RWPE1 (cell line): ENCODE measurements around the gene HUS1B.
"Not testable (repeated sequence)": the region's sequence is repeated elsewhere in the genome, so short reads cannot be mapped to it uniquely, and the experiment has no call there.

Experiments
- CTCF ChIA-PET: fragments of 350-600 bp; sonication (Branson Sonifier 250); formaldehyde crosslinking; extraction: SDS; loops from one replicate; lab custom pipeline; 2021; lab: Yijun Ruan, JAX
- POLR2A ChIA-PET: fragments of 400-600 bp; formaldehyde crosslinking; extraction: SDS; loops from one replicate; lab custom pipeline; 2020; ENCODE audit warnings: antibody characterized with exemption; ENCODE audit not compliant: low non-redundant PET; lab: Yijun Ruan, JAX
- DNase-seq: peaks from one replicate; pipeline ENCODE4 v3.0.0; 2012; ENCODE audit warnings: low spot score
- H3K27ac ChIP-seq: fragments of 450-650 bp; 2 replicates; pipeline ENCODE4 v1.5.1; 2017
- TF ChIP-seq, protein P1 (sequence below): fragments of 450-650 bp; conservative IDR thresholded peaks from 2 replicates; pipeline ENCODE4 v1.5.1; 2017; ENCODE audit warnings: low read depth, mild to moderate bottlenecking

HUS1B gene

DNA sequence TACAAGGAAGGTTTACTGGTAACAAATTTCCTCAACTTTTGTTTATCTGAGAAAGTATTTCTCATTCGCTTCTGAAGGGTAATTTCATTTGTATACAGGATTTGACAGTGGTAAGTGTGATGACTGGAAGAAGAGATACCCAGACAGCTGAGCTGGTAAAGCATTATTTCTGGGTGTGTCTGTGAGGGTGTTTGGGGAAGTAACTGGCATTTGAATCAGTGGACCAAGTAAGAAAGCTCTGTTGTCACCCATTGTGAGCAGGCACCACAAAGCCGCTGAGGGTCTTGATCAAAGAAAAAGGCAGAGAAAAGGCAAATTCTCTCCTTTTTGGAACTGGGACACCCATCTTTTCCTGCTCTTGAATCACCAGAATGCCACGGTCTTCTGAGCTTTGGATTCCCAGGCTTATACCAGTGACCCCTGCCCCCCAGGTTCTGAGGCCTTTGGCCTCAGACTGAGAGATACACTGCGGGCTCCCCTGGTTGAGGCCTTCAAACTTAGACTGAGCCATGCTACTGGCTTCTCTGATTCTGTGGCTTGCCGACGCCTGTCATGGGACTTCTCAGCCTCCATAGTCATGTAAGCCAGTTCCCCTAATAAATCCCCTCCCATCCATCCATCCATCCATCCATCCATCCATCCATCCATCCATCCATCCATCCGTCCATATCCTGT is 10.5 kb upstream of the HUS1B start:
- POLR2A ChIA-PET, result no interaction called here
- TF ChIP-seq, protein P1, sequence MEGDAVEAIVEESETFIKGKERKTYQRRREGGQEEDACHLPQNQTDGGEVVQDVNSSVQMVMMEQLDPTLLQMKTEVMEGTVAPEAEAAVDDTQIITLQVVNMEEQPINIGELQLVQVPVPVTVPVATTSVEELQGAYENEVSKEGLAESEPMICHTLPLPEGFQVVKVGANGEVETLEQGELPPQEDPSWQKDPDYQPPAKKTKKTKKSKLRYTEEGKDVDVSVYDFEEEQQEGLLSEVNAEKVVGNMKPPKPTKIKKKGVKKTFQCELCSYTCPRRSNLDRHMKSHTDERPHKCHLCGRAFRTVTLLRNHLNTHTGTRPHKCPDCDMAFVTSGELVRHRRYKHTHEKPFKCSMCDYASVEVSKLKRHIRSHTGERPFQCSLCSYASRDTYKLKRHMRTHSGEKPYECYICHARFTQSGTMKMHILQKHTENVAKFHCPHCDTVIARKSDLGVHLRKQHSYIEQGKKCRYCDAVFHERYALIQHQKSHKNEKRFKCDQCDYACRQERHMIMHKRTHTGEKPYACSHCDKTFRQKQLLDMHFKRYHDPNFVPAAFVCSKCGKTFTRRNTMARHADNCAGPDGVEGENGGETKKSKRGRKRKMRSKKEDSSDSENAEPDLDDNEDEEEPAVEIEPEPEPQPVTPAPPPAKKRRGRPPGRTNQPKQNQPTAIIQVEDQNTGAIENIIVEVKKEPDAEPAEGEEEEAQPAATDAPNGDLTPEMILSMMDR, result no peak
- no peak for DNase-seq
- CTCF ChIA-PET, result no interaction called here
- H3K27ac ChIP-seq, result no peak overlapping the region

DNA sequence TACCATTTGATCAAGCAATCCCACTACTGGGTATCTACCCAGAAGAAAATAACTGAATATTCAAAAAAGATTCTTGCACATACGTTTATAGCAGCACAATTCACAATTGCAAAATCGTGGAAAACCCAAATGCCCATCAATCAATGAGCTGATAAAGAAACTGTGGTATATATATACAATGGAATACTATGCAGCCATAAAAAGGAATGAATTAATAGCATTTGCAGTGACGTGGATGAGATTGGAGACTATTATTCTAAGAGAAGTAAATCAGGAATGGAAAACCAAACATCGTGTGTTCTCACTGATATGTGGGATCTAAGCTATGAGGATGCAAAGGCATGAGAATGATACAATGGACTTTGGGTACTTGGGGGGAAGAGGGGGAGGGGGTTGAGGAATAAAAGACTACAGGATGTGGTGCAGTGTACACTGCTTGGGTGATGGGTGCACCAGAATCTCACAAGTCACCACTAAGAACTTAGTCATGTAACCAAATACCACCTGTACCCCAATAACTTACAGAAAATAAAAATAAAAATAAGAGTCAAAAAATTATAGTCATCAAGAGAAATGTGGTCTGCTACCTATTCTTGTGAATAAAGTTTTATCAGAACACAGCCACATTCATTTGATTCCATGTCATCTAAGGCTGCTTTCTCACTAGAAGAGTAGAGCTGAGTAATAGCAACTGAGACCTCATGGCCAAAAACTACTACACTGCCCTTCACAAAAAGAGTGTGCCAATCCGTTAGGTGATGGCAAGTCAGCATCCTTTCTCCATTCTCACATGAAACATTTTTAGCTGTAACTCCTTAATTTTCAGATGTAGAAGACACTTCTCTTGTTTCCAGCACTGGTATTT is 8.7 kb upstream of the HUS1B start:
- DNase-seq, result no peak
- no peak overlapping the region for H3K27ac ChIP-seq
- ChIA-PET CTCF (interaction anchor here (0.6 kb wide), 1 partner anchor 39 kb away, joined by 3 read pairs; no protein-coding TSS in a partner anchor), POLR2A (no interaction called here)
- TF ChIP-seq, protein P1, result no peak

DNA sequence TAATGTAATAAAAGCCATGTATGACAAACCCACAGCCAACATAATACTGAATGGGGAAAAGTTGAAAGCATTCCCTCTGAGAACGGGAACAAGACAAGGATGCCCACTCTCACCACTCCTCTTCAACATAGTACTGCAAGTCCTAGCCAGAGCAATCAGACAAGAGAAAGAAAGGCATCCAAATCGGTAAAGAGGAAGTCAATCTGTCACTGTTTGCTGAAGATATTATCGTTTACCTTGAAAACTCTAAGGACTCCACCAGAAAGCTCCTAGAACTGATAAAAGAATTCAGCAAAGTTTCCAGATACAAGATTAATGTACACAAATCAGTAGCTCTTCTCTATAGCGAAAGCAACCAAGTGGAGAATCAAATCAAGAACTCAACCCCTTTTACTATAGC is 6.9 kb upstream of the HUS1B start:
- DNase-seq, CTCF ChIA-PET, H3K27ac ChIP-seq, POLR2A ChIA-PET: not testable (repeated sequence)

DNA sequence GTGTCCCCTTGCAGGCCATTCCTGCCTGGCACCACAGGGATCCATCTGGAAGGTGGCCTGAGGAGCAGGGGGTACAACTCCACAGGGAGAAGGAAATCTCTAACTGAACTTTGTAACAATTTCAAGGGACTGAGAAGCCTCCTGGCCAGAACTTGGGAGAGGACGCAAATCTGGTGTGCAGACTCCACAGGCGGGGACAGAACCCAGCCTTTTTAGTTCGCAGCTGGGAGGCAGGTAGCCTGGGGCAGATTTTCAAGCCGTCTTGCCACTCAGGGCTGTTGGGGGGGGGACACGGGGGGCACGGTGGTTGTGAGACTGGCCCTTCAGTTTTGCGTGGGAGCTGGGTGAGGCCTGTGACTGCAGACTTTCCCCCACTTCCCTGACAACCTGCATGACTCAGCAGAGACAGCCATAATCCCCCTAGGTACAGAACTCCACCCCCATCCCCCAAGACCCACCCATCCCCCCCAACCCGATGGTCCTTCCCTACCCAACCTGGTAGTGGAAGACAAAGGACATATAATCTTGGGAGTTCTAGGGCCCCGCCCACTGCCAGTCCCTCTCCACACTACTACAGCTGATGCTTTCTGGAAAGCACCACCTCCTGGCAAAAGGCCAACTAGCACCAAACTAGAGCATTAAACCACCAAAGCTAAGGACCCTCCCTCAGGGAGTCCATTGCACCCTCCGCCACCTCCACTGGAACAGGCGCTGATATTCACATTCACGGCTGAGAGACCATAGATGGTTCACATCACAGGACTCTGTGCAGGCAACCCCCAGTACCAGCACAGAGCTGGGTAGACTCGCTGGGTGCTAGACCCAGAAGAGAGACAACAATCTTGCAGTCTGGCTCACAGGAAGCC is 3.0 kb upstream of the HUS1B start:
- CTCF ChIA-PET, result interaction anchor here (0.6 kb wide), 2 partner anchors 30 to 557 kb away, joined by 5 read pairs; no protein-coding TSS in a partner anchor
- POLR2A ChIA-PET, result no interaction called here
- no peak for DNase-seq

DNA sequence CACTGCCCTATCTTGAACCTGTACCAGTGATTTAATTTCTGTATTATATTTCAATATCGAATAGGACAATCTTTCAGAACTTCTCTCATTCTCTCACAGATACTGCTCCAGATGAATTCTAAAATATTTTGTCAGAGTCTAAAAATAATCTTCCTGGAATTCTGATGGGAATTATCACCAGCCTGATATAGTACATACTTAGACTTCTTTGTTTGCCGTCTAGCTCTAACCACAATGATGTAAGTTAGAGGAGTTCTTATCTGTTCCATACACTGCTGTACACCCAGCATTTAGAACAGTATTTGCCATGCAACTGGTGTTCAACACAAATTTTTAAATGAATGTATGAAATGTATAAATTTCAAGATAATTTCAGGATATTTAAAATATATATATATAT is 1.3 kb upstream of the HUS1B start:
- TF ChIP-seq, protein P1, result no peak
- DNase-seq, result no peak
- H3K27ac ChIP-seq, result no peak overlapping the region
- POLR2A ChIA-PET, result no interaction called here
- CTCF ChIA-PET, result interaction anchor here (0.6 kb wide), 1 partner anchor 50 kb away, joined by 4 read pairs; no protein-coding TSS in a partner anchor

More for the DNA sequence above, 3.0 kb upstream of the HUS1B start:
- H3K27ac ChIP-seq, result no peak overlapping the region
- TF ChIP-seq, protein P1, result no peak

DNA sequence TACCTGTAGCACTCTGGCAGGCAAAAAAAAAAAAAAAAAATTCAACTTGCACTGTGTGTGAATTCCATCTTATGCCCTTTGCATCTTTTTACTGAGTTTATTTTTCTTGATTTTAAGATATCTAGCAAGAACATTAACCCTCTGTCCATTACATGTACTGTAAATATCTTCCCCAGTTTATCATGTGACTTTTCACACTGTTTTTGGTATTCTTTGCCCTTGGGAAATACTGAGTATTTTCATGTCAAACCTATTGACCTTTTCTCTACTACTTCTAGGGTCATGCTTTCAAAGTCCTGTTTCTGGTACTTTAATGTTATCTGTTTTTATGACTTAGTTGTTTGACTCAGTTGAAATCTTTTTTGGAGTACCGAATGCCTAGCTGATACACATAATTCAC is 843 bp upstream of the HUS1B start:
- H3K27ac ChIP-seq, result no peak overlapping the region
- ChIA-PET POLR2A (no interaction called here), CTCF (no interaction called here)
- DNase-seq, result no peak
- TF ChIP-seq, protein P1, result no peak
